Body of pancreas (tissue), 4 donors: ENCODE measurements around the gene DOCK2.
"Not testable (repeated sequence)": the region's sequence is repeated elsewhere in the genome, so short reads cannot be mapped to it uniquely, and the experiment has no call there.

Experiments
- CTCF ChIP-seq, 7 experiments: fragments of 450-650 bp in 4 of 7; fragments of 200-600 bp in 3 of 7; sonication (generic) in 3 of 7; IDR thresholded peaks; one replicate each; pipeline ENCODE4 v1.5.1; 2016 to 2019; ENCODE audit warnings: antibody characterized with exemption in 7 of 7
- POLR2A ChIP-seq, 3 donors: fragments of 450-650 bp; IDR thresholded peaks; one replicate each; pipeline ENCODE4 v1.6.1; 2016; ENCODE audit warnings: antibody characterized with exemption in 3 of 3, mild to moderate bottlenecking in 2 of 3

DNA sequence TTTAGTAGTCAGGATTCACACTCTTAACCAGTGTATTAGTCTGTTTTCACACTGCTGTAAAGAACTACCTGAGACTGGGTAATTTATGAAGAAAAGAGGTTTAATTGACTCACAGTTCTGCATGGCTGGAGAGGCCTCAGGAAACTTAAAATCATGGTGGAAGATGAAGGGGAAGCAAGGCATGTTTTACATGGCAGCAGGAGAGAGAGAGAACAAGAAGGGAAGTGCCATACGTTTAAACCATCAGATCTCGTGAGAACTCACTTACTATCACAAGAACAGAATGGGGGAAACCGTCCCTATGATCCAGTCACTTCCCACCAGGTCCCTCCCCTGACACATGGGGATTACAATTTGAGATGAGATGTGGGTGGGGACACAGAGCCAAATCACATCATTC lies 25.4 kb downstream of the DOCK2 start:
- TF ChIP-seq CTCF, POLR2A (IDR thresholded peaks at IDR 0.05): not testable (repeated sequence)
